Activated naive CD8-positive, alpha-beta T cell treated with anti-CD3 and anti-CD28 coated beads, Interleukin-2, amount 10 ng/mL, durations not matched to agents 7 days and 5 days (primary cell): ENCODE measurements around the gene MARCHF3. TPM values are rescaled to one million over a fixed set of nuclear protein-coding genes. Genes with fewer than 3 reads are reported as not detected.

ENCODE experiments used
- ATAC-seq: fragments of 150-1000 bp; cut with Tn5 transposase; one replicate; pipeline ENCODE4 v1.10.0; 2021; ENCODE audit warnings: low read depth, moderate library complexity
- POLR2A ChIA-PET: fragments of 350-600 bp; sonication (Branson Sonifier 250); formaldehyde crosslinking; loops from one replicate; lab custom pipeline; 2021; ENCODE audit warnings: antibody characterized with exemption; lab: Charles Lee
- DNase-seq: peaks from one replicate; pipeline ENCODE4 v3.0.0; 2021
- H3K27ac Mint-ChIP-seq: one replicate; pipeline ENCODE4 v1.8.0; 2022; ENCODE audit warnings: mild to moderate bottlenecking, mixed read lengths
- H3K27me3 Mint-ChIP-seq: one replicate; pipeline ENCODE4 v1.8.0; 2022; ENCODE audit warnings: mild to moderate bottlenecking, moderate library complexity, mixed read lengths
- H3K36me3 Mint-ChIP-seq: one replicate; pipeline ENCODE4 v1.8.0; 2021; ENCODE audit warnings: mild to moderate bottlenecking, mixed read lengths
- H3K4me1 Mint-ChIP-seq: one replicate; pipeline ENCODE4 v1.8.0; 2021; ENCODE audit warnings: mixed read lengths
- H3K4me3 Mint-ChIP-seq: one replicate; pipeline ENCODE4 v1.8.0; 2022; ENCODE audit warnings: mild to moderate bottlenecking, moderate library complexity, mixed read lengths
- H3K9me3 Mint-ChIP-seq: one replicate; pipeline ENCODE4 v1.8.0; 2021; ENCODE audit warnings: mixed read lengths
- total RNA-seq, 2 experiments: library from RNA; stranded (reverse); gene quantifications; one replicate each; pipeline ENCODE4 v1.2.3, GENCODE V29; 2021

Gene MARCHF3
- total RNA-seq, 2 experiments from 2014 or later = 2.4 to 2.7 TPM

GRCh38 chr5:126831156-126831555 is 199.2 kb downstream of the MARCHF3 start:
- H3K4me1 Mint-ChIP-seq = peaks cover 5% of the 10 kb centered on the region
- POLR2A ChIA-PET = no interaction called here
- ATAC-seq = no peak
- H3K9me3 Mint-ChIP-seq = no peaks in the 10 kb centered on the region
- no peaks in the 10 kb centered on the region for H3K27me3 Mint-ChIP-seq
- no peak overlapping the region for H3K27ac Mint-ChIP-seq
- H3K4me3 Mint-ChIP-seq = no peak overlapping the region
- peaks cover 52% of the 10 kb centered on the region for H3K36me3 Mint-ChIP-seq
- no peak for DNase-seq

GRCh38 chr5:126830061-126830460 is 200.3 kb downstream of the MARCHF3 start:
- ATAC-seq (no peak), DNase-seq (no peak)
- Mint-ChIP-seq H3K4me3 (no peak overlapping the region), H3K27me3 (no peaks in the 10 kb centered on the region), H3K9me3 (no peaks in the 10 kb centered on the region), H3K36me3 (peaks cover 51% of the 10 kb centered on the region), H3K4me1 (peaks cover 8% of the 10 kb centered on the region), H3K27ac (no peak overlapping the region)
- POLR2A ChIA-PET = no interaction called here

GRCh38 chr5:126829098-126829497 is 201.3 kb downstream of the MARCHF3 start:
- Mint-ChIP-seq H3K9me3 (no peaks in the 10 kb centered on the region), H3K36me3 (peaks cover 51% of the 10 kb centered on the region), H3K4me1 (peaks cover 6% of the 10 kb centered on the region), H3K27ac (no peak overlapping the region), H3K27me3 (no peaks in the 10 kb centered on the region), H3K4me3 (no peak overlapping the region)
- POLR2A ChIA-PET = interaction anchor here (1.7 kb wide), 1 partner anchor 51 kb away, joined by 3 read pairs; no protein-coding TSS in a partner anchor
- ATAC-seq = no peak
- no peak for DNase-seq

- Mint-ChIP-seq H3K27ac (no peak overlapping the region), H3K4me1 (peaks cover 6% of the 10 kb centered on the region), H3K4me3 (no peak overlapping the region), H3K27me3 (no peaks in the 10 kb centered on the region), H3K36me3 (peaks cover 49% of the 10 kb centered on the region), H3K9me3 (no peaks in the 10 kb centered on the region)
- no peak for ATAC-seq
- POLR2A ChIA-PET = no interaction called here
- DNase-seq = no peak
Measured at GRCh38 chr5:126826619-126827215, 203.6 kb downstream of the MARCHF3 start.

GRCh38 chr5:126819253-126819652 is 211.1 kb downstream of the MARCHF3 start:
- Mint-ChIP-seq H3K36me3 (peaks cover 36% of the 10 kb centered on the region), H3K27ac (no peak overlapping the region), H3K27me3 (no peaks in the 10 kb centered on the region), H3K9me3 (no peaks in the 10 kb centered on the region), H3K4me1 (peaks cover 6% of the 10 kb centered on the region), H3K4me3 (no peak overlapping the region)
- POLR2A ChIA-PET = no interaction called here
- ATAC-seq (no peak), DNase-seq (no peak)

GRCh38 chr5:126818736-126819135 is 211.6 kb downstream of the MARCHF3 start:
- POLR2A ChIA-PET = no interaction called here
- H3K9me3 Mint-ChIP-seq = no peaks in the 10 kb centered on the region
- DNase-seq (no peak), ATAC-seq (no peak)
- no peak overlapping the region for H3K27ac Mint-ChIP-seq
- H3K4me3 Mint-ChIP-seq = no peak overlapping the region
- no peaks in the 10 kb centered on the region for H3K27me3 Mint-ChIP-seq
- peaks cover 6% of the 10 kb centered on the region for H3K4me1 Mint-ChIP-seq
- H3K36me3 Mint-ChIP-seq = peaks cover 36% of the 10 kb centered on the region

Other genes starting within 250 kb of the MARCHF3 start
- gene C5orf63, start 42.9 kb upstream of the MARCHF3 start, total RNA-seq = 10 to 100 TPM in 1 of 2 experiments, 1 to 10 TPM in 1; 8.8 to 11.6 TPM